ENCODE data around the gene DSCAM.

DNA sequence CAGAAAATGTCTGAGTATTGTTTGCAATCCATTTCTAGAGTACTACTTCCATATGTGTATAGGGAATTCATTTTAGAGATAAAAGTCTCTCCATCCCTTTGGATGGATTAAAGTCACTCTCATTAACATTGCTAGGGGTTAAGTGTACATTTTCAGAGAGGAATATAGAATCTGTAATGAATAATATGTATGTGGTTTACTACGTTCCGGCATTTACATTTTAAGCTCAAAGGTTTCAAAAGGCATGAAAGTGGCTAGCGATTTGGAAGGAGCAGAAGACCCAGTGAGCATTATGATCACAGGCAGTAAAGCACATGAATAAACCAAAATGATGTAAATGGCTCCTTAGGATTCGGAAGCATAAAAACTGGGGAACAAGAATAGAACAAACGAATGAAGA, 123.0 kb downstream of the DSCAM start:
- TF ChIP-seq, protein P1, sequence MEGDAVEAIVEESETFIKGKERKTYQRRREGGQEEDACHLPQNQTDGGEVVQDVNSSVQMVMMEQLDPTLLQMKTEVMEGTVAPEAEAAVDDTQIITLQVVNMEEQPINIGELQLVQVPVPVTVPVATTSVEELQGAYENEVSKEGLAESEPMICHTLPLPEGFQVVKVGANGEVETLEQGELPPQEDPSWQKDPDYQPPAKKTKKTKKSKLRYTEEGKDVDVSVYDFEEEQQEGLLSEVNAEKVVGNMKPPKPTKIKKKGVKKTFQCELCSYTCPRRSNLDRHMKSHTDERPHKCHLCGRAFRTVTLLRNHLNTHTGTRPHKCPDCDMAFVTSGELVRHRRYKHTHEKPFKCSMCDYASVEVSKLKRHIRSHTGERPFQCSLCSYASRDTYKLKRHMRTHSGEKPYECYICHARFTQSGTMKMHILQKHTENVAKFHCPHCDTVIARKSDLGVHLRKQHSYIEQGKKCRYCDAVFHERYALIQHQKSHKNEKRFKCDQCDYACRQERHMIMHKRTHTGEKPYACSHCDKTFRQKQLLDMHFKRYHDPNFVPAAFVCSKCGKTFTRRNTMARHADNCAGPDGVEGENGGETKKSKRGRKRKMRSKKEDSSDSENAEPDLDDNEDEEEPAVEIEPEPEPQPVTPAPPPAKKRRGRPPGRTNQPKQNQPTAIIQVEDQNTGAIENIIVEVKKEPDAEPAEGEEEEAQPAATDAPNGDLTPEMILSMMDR (IDR thresholded peaks at IDR 0.05) = no peak
- no peak for TF ChIP-seq EZH2 (IDR thresholded peaks at IDR 0.05; ENCODE audit: borderline replicate concordance, insufficient read depth, low read depth, low read length, poor library complexity, severe bottlenecking)
